C4-2B (cell line): ENCODE results near the gene CD244.

Experiments used
- CTCF ChIP-seq: fragments of 450-650 bp; conservative IDR thresholded peaks from 2 replicates; pipeline ENCODE4 v1.5.1; 2017; ENCODE audit warnings: mild to moderate bottlenecking
- ZFX ChIP-seq: fragments of 450-650 bp; IDR thresholded peaks from 2 replicates; pipeline ENCODE4 v1.6.1; 2017

- TF ChIP-seq CTCF (no peak), ZFX (no peak)
Measured at GRCh38 chr1:160862203-160863060, at the start of gene CD244.
